ENCODE data around the gene ST3GAL2.

ST3GAL2 gene

GRCh38 chr16:70437582-70438557, 1.0 kb downstream of the ST3GAL2 start:
- no peak for DNase-seq (ENCODE audit: low read depth)

GRCh38 chr16:70437017-70437581, 1.8 kb downstream of the ST3GAL2 start:
- DNase-seq (ENCODE audit: low read depth), result no peak

- DNase-seq (ENCODE audit: low read depth), result no peak
Observed at GRCh38 chr16:70434484-70435260, 4.2 kb downstream of the ST3GAL2 start.

- DNase-seq (ENCODE audit: low read depth), result no peak
Observed at GRCh38 chr16:70433458-70434103, 5.3 kb downstream of the ST3GAL2 start.

GRCh38 chr16:70432723-70433457, 6.0 kb downstream of the ST3GAL2 start:
- no peak for DNase-seq (ENCODE audit: low read depth)

- no peak for DNase-seq (ENCODE audit: low read depth)
Observed at GRCh38 chr16:70432356-70432722, 6.6 kb downstream of the ST3GAL2 start.

GRCh38 chr16:70430667-70431536, 8.0 kb downstream of the ST3GAL2 start:
- peak; percentile 70 for DNase-seq (ENCODE audit: low read depth)

GRCh38 chr16:70429888-70430666, 8.8 kb downstream of the ST3GAL2 start:
- no peak for DNase-seq (ENCODE audit: low read depth)

- DNase-seq (ENCODE audit: low read depth), result no peak
Observed at GRCh38 chr16:70428178-70428998, 10.5 kb downstream of the ST3GAL2 start.

- DNase-seq (ENCODE audit: low read depth), result no peak
Observed at GRCh38 chr16:70427786-70428177, 11.1 kb downstream of the ST3GAL2 start.

GRCh38 chr16:70422543-70422942, 16.4 kb downstream of the ST3GAL2 start:
- no peak for DNase-seq (ENCODE audit: low read depth)

- no peak for DNase-seq (ENCODE audit: low read depth)
Observed at GRCh38 chr16:70421473-70422311, 17.2 kb downstream of the ST3GAL2 start.

GRCh38 chr16:70421014-70421413, 17.9 kb downstream of the ST3GAL2 start:
- no peak for DNase-seq (ENCODE audit: low read depth)

- no peak for DNase-seq (ENCODE audit: low read depth)
Observed at GRCh38 chr16:70419384-70420327, 19.2 kb downstream of the ST3GAL2 start.

GRCh38 chr16:70418993-70419318, 19.9 kb downstream of the ST3GAL2 start:
- DNase-seq (ENCODE audit: low read depth), result no peak

GRCh38 chr16:70418274-70418992, 20.5 kb downstream of the ST3GAL2 start:
- DNase-seq (ENCODE audit: low read depth), result no peak
